Measurements from ENCODE around the gene MRPL9.

Gene MRPL9

DNA sequence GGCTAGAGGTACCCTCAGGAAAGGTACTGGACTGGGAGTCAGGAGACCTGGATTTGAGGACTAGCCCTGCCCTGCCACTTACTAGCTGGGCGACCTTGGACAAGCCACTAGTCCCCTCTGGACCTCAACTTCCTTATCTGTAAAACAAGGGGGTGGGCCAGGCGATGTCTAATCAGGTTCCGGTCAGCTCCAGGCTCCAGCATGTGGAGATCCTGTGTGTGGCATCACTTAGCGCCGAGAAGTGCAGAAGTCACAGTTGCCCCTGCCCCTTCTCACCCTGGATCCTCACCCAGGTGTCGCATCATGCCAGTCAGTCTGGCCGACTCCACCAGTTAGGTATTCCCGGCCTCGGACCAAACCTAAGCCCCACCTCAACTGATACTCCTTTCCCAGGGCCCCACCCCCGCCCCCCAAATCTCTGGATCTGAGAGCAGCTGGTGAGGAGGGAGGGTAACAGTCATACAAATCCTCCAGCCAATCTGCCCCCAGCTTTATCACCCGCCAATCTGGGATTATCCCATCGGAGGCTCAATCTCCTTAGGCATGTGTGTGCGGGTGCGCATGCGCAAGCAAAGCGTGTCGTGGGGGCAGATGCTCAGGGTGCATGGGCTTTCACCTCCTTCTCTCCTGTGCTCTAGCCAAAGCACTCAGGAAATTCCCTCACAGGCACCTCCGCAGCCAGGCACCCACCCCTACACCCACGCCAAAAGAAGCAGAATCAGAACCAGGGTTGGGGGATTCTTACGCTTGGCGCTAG lies 52.1 kb downstream of the MRPL9 start:
- DNase-seq (ENCODE audit: low read depth in 3 of 3), result no peak

DNA sequence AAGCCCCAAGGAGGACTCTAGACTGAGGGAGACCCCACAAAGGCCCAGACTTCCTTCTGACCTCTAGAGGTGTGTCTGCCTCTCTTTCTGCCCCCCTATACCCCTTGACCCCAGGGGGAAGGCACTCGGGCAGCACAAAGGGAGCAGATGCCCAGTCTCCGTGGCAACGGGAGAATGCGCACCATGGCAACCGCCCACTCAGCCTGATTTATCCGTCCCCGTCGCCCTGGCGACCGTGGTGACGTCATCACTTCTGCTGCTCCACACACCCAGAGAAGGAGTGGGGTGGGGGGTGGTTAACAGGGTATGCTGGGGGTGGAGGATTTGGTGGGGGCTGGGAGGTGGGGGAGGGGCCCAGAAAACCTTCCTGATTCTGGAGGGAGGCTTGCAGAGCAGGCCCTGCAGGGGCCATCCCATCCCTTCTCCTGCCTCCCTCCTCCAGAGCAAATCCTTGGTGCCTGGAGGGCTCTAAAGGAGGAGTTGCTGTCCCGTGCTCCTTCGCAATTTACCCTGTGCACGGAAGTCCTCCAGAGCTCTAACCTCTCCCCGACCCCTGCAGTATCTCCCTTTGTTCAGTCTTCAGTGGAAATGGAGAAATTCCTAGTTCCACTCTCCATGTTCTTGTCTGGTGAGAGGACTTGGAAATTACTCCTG lies 53.0 kb downstream of the MRPL9 start:
- peak in 2 of 3 donors; percentile 18 to 21 for DNase-seq (ENCODE audit: low read depth in 3 of 3)

Measured in stimulated activated CD4-positive, alpha-beta T cell treated with anti-CD3 and anti-CD28 coated beads, TNF-alpha, amount 100 ng/mL, for 48 hours (primary cell).